OCI-LY3 (cell line): ENCODE results near the gene ACTG1.
"Not testable (repeated sequence)": the region's sequence is repeated elsewhere in the genome, so short reads cannot be mapped to it uniquely, and the experiment has no call there.

ENCODE experiments used
- H2AFZ ChIP-seq: fragments of 200-600, 300-600 bp; shearing (Covaris generic); 2 replicates; pipeline ENCODE4 v1.6.0; 2014; ENCODE audit warnings: antibody characterized with exemption, low read depth, low read length
- H3K27ac ChIP-seq: fragments of 200-600, 300-600 bp; sonication (generic); 2 replicates; pipeline ENCODE4 v1.5.1; 2014; ENCODE audit warnings: mild to moderate bottlenecking, low read length, moderate library complexity, mixed read lengths
- H3K27me3 ChIP-seq: fragments of 200-600, 300-600 bp; sonication (generic); 2 replicates; pipeline ENCODE4 v1.6.1; 2014; ENCODE audit warnings: low read depth, low read length, mixed read lengths
- H3K36me3 ChIP-seq: fragments of 200-600, 300-600 bp; sonication (generic); replicated peaks from 2 replicates; pipeline ENCODE3; 2014; ENCODE audit warnings: low read depth, low read length, mixed read lengths
- H3K4me1 ChIP-seq: fragments of 300-600, 200-600 bp; sonication (generic); 2 replicates; pipeline ENCODE4 v1.6.1; 2014; ENCODE audit warnings: low read length, mixed read lengths
- H3K4me2 ChIP-seq: fragments of 200-600, 300-600 bp; sonication (generic); 2 replicates; pipeline ENCODE4 v1.6.1; 2014; ENCODE audit warnings: low read length, mixed read lengths
- H3K4me3 ChIP-seq: fragments of 300-600, 200-600 bp; sonication (generic); 2 replicates; pipeline ENCODE4 v1.5.1; 2014; ENCODE audit warnings: antibody characterized with exemption, mild to moderate bottlenecking, low read length, moderate library complexity
- H3K79me2 ChIP-seq: fragments of 300-600, 200-600 bp; shearing (Covaris generic); 2 replicates; pipeline ENCODE4 v1.6.1; 2014; ENCODE audit warnings: mild to moderate bottlenecking, low read length, mixed read lengths
- H3K9ac ChIP-seq: fragments of 300-600, 200-600 bp; shearing (Covaris generic); 2 replicates; pipeline ENCODE4 v1.6.0; 2014; ENCODE audit warnings: mild to moderate bottlenecking, low read length, moderate library complexity
- H3K9me3 ChIP-seq: fragments of 200-600, 300-600 bp; shearing (Covaris generic); 2 replicates; pipeline ENCODE4 v1.6.1; 2014; ENCODE audit warnings: low read length, mixed read lengths; ENCODE audit not compliant: insufficient read depth
- H4K20me1 ChIP-seq: fragments of 200-600, 300-600 bp; sonication (generic); 2 replicates; pipeline ENCODE4 v1.6.1; 2016; ENCODE audit warnings: low read length, mixed read lengths; ENCODE audit not compliant: insufficient read depth
- EZH2phosphoT487 ChIP-seq: fragments of 200-600 bp; shearing (Covaris generic); IDR thresholded peaks from 2 replicates; pipeline ENCODE4 v1.6.1; 2018; ENCODE audit warnings: antibody characterized with exemption, mixed run types, low read depth
- TF ChIP-seq, protein P1 (sequence below): fragments of 200-600, 300-600 bp; sonication (generic); IDR thresholded peaks from 2 replicates; pipeline ENCODE4 v1.5.1; 2014; ENCODE audit warnings: antibody characterized with exemption, low read length, low read depth

The ACTG1 gene

DNA sequence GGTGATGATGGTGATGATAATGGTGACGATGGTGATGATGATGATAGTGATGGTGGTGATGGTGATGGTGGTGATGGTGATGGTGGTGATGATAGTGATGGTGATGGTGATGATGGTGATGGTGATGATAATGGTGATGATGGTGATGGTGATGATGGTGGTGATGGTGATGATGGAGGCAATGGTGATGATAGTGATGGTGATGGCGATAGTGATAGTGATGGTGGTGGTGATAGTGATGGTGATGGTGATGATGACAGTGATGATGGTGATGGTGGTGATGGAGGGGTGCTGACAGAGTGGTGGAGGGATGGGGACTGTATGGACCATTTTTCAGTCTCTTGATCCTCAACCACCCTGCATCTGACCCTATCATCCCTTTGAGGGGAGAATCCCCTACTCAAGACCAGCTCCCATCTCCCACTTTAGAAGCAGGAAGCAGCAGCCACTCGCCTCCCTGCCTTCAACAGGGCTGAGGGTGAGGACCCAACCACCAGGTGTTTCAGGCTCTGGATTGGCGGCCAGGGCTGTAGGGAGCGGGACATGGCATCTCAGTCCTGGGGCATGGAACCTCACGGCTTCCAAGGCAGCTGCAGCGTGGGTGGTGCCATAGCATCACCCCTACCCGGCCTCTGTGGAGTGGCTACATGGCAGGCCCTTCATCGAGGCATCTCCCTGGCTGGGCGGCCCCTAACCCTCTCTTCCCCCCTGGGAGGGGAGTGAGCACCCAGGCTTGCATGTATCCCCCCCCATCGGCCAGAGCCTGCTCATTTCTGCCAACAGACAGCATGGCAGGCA, 20.1 kb upstream of the ACTG1 start:
- no peak for TF ChIP-seq EZH2phosphoT487
- TF ChIP-seq, protein P1, sequence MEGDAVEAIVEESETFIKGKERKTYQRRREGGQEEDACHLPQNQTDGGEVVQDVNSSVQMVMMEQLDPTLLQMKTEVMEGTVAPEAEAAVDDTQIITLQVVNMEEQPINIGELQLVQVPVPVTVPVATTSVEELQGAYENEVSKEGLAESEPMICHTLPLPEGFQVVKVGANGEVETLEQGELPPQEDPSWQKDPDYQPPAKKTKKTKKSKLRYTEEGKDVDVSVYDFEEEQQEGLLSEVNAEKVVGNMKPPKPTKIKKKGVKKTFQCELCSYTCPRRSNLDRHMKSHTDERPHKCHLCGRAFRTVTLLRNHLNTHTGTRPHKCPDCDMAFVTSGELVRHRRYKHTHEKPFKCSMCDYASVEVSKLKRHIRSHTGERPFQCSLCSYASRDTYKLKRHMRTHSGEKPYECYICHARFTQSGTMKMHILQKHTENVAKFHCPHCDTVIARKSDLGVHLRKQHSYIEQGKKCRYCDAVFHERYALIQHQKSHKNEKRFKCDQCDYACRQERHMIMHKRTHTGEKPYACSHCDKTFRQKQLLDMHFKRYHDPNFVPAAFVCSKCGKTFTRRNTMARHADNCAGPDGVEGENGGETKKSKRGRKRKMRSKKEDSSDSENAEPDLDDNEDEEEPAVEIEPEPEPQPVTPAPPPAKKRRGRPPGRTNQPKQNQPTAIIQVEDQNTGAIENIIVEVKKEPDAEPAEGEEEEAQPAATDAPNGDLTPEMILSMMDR, result no peak
- H3K4me2 ChIP-seq, result no peak overlapping the region
- no peaks in the 10 kb centered on the region for H3K36me3 ChIP-seq
- no peaks in the 10 kb centered on the region for H3K79me2 ChIP-seq
- H3K27me3 ChIP-seq, result no peaks in the 10 kb centered on the region
- H4K20me1 ChIP-seq, result no peaks in the 10 kb centered on the region
- H3K4me1 ChIP-seq, result no peaks in the 10 kb centered on the region
- no peak overlapping the region for H3K27ac ChIP-seq
- no peak overlapping the region for H2AFZ ChIP-seq
- H3K9me3 ChIP-seq, result no peaks in the 10 kb centered on the region
- no peak overlapping the region for H3K4me3 ChIP-seq
- H3K9ac ChIP-seq, result no peak overlapping the region

- H3K4me2 ChIP-seq, H3K9me3 ChIP-seq, H3K27ac ChIP-seq, H4K20me1 ChIP-seq, H2AFZ ChIP-seq, H3K4me3 ChIP-seq, H3K79me2 ChIP-seq, H3K9ac ChIP-seq, H3K36me3 ChIP-seq, H3K4me1 ChIP-seq, H3K27me3 ChIP-seq: not testable (repeated sequence)
Measured at GRCh38 chr17:81531998-81532404, 19.4 kb upstream of the ACTG1 start.

GRCh38 chr17:81531013-81531412, 18.4 kb upstream of the ACTG1 start:
- H3K27ac ChIP-seq, H4K20me1 ChIP-seq, H3K9ac ChIP-seq, H3K27me3 ChIP-seq, H3K9me3 ChIP-seq, H2AFZ ChIP-seq, H3K4me2 ChIP-seq, H3K36me3 ChIP-seq, H3K79me2 ChIP-seq, H3K4me3 ChIP-seq, H3K4me1 ChIP-seq: not testable (repeated sequence)

GRCh38 chr17:81529437-81529803, 16.8 kb upstream of the ACTG1 start:
- Histone ChIP-seq H3K4me2 (no peak overlapping the region), H3K36me3 (no peaks in the 10 kb centered on the region), H3K4me1 (no peaks in the 10 kb centered on the region), H3K4me3 (no peak overlapping the region), H2AFZ (no peak overlapping the region), H3K27me3 (no peaks in the 10 kb centered on the region), H4K20me1 (no peaks in the 10 kb centered on the region), H3K79me2 (no peaks in the 10 kb centered on the region), H3K9ac (no peak overlapping the region), H3K9me3 (no peaks in the 10 kb centered on the region), H3K27ac (no peak overlapping the region)
- TF ChIP-seq, protein P1, result no peak
- no peak for TF ChIP-seq EZH2phosphoT487

DNA sequence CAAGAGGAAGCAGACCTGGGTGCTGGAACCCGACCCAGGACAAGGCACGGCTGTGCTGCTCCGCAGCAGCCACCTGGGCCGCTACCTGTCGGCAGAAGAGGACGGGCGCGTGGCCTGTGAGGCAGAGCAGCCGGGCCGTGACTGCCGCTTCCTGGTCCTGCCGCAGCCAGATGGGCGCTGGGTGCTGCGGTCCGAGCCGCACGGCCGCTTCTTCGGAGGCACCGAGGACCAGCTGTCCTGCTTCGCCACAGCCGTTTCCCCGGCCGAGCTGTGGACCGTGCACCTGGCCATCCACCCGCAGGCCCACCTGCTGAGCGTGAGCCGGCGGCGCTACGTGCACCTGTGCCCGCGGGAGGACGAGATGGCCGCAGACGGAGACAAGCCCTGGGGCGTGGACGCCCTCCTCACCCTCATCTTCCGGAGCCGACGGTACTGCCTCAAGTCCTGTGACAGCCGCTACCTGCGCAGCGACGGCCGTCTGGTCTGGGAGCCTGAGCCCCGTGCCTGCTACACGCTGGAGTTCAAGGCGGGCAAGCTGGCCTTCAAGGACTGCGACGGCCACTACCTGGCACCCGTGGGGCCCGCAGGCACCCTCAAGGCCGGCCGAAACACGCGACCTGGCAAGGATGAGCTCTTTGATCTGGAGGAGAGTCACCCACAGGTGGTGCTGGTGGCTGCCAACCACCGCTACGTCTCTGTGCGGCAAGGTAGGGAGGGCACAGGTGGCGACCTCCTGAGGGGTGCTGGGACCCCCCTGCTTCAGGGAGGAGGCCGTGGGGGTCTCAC, 16.2 kb upstream of the ACTG1 start:
- Histone ChIP-seq H3K4me3 (no peak overlapping the region), H3K27ac (no peak overlapping the region), H3K27me3 (no peaks in the 10 kb centered on the region), H2AFZ (no peak overlapping the region), H3K4me2 (no peak overlapping the region), H3K79me2 (no peaks in the 10 kb centered on the region), H3K4me1 (no peaks in the 10 kb centered on the region), H3K9ac (no peak overlapping the region), H3K36me3 (no peaks in the 10 kb centered on the region), H3K9me3 (no peaks in the 10 kb centered on the region), H4K20me1 (no peaks in the 10 kb centered on the region)
- TF ChIP-seq, protein P1, result no peak
- TF ChIP-seq EZH2phosphoT487, result no peak
